Activated CD4-positive, alpha-beta T cell treated with anti-CD3 and anti-CD28 coated beads for 36 hours (primary cell): Measurements from ENCODE around the gene GDPGP1. TPM values are rescaled to one million over a fixed set of nuclear protein-coding genes. Genes with fewer than 3 reads are reported as not detected.
"Not testable (repeated sequence)": the region's sequence is repeated elsewhere in the genome, so short reads cannot be mapped to it uniquely, and the experiment has no call there.

Experiments used
- ATAC-seq: fragments of 200-7000 bp; cut with Tn5 transposase; one replicate; pipeline ENCODE4 v1.10.0; 2021; ENCODE audit warnings: mild to moderate bottlenecking, moderate library complexity
- CTCF ChIA-PET: fragments of 350-600 bp; sonication (Branson Sonifier 250); formaldehyde crosslinking; loops from one replicate; lab custom pipeline; 2021; ENCODE audit warnings: antibody characterized with exemption; lab: Charles Lee
- POLR2A ChIA-PET: fragments of 350-600 bp; sonication (Branson Sonifier 250); formaldehyde crosslinking; loops from one replicate; lab custom pipeline; 2021; ENCODE audit warnings: antibody characterized with exemption, inconsistent platforms; lab: Charles Lee
- DNase-seq: peaks from one replicate; pipeline ENCODE4 v3.0.0-alpha.2; 2020
- H3K27ac Mint-ChIP-seq: one replicate; pipeline ENCODE4 v1.8.0; 2021; ENCODE audit warnings: mixed read lengths
- H3K27me3 Mint-ChIP-seq: one replicate; pipeline ENCODE4 v1.8.0; 2021; ENCODE audit warnings: mixed read lengths
- H3K36me3 Mint-ChIP-seq: one replicate; pipeline ENCODE4 v1.8.0; 2021; ENCODE audit warnings: low read depth, mixed read lengths
- H3K4me1 Mint-ChIP-seq: one replicate; pipeline ENCODE4 v1.8.0; 2021; ENCODE audit warnings: mixed read lengths
- H3K4me3 Mint-ChIP-seq: one replicate; pipeline ENCODE4 v1.8.0; 2021; ENCODE audit warnings: mild to moderate bottlenecking, moderate library complexity, mixed read lengths
- H3K9me3 Mint-ChIP-seq: one replicate; pipeline ENCODE4 v1.8.0; 2021; ENCODE audit warnings: low read depth, mixed read lengths
- intact Hi-C, 2 experiments: fragments of 100-400 bp; cut with DNase I in 1 of 2; cut with micrococcal nuclease in 1 of 2; formaldehyde crosslinking; loops; one replicate each; pipeline versions ENCODE4 v1.14.2 to v1.15.1; 2022 to 2024; cut with DNase I, micrococcal nuclease
- total RNA-seq, 2 experiments: library from RNA; stranded (reverse); gene quantifications; one replicate each; pipeline ENCODE4 v1.2.3, GENCODE V29; 2021

GDPGP1 gene
- total RNA-seq: 1 to 10 TPM; 5.6 to 6.6 TPM

- H3K4me3 Mint-ChIP-seq: peak within 1 kb of the TSS; percentile 99
- no peaks in the 10 kb centered on the region for H3K9me3 Mint-ChIP-seq
- peak within 1 kb of the TSS; percentile 97 for H3K27ac Mint-ChIP-seq
- CTCF ChIA-PET: interaction anchor here (0.5 to 2.1 kb wide), 12 partner anchors 13 to 811 kb away, joined by 3 to 9 read pairs (median 4); partner anchors contain the start of genes NGRN, SEMA4B, TTLL13 and ZNF710
- POLR2A ChIA-PET: interaction anchor here (0.6 to 1.5 kb wide), 8 partner anchors 18 to 697 kb away, joined by 3 to 6 read pairs (median 4); partner anchors contain the start of gene SEMA4B
- H3K36me3 Mint-ChIP-seq: peaks cover 43% of the 10 kb centered on the region
- no peaks in the 10 kb centered on the region for H3K27me3 Mint-ChIP-seq
- DNase-seq (no peak), ATAC-seq (no peak)
- peaks cover 44% of the 10 kb centered on the region for H3K4me1 Mint-ChIP-seq
- intact Hi-C loops: loop anchor here (1.0 to 5.0 kb wide), 12 partner anchors 15 to 701 kb away; partner anchors contain the start of genes NGRN (in 2 of the 2), AP3S2 (in 1 of the 2), IDH2 (in 1 of the 2) and IQGAP1 (in 1 of the 2)
Observed at GRCh38 chr15:90234096-90234988, at the start of gene GDPGP1. Gene GDPGP1, plus strand, starts transcription at chr15:90234209. Its CDS starts 6,700 bp downstream, at chr15:90240909.

GRCh38 chr15:90184786-90185704 lies 49.0 kb upstream of the GDPGP1 start:
- intact Hi-C loops: loop anchor here in 1 of 2 experiments (1.0 kb wide), 3 partner anchors 16 to 48 kb away; partner anchors contain the start of genes CIB1 and SEMA4B
- H3K27me3 Mint-ChIP-seq: no peaks in the 10 kb centered on the region
- ChIA-PET POLR2A (interaction anchor here (0.6 kb wide), 1 partner anchor 12 kb away, joined by 3 read pairs; no protein-coding TSS in a partner anchor), CTCF (interaction anchor here (0.8 to 1.8 kb wide), 3 partner anchors 15 to 49 kb away, joined by 4 to 5 read pairs (median 4); partner anchors contain the start of genes CIB1 and SEMA4B)
- H3K9me3 Mint-ChIP-seq: no peaks in the 10 kb centered on the region
- ATAC-seq: peak; percentile 81
- peak overlapping the region; percentile 77 for H3K4me3 Mint-ChIP-seq
- H3K36me3 Mint-ChIP-seq: no peaks in the 10 kb centered on the region
- DNase-seq: peak; percentile 78
- peaks cover 12% of the 10 kb centered on the region for H3K4me1 Mint-ChIP-seq
- H3K27ac Mint-ChIP-seq: peak overlapping the region; percentile 64

DNA sequence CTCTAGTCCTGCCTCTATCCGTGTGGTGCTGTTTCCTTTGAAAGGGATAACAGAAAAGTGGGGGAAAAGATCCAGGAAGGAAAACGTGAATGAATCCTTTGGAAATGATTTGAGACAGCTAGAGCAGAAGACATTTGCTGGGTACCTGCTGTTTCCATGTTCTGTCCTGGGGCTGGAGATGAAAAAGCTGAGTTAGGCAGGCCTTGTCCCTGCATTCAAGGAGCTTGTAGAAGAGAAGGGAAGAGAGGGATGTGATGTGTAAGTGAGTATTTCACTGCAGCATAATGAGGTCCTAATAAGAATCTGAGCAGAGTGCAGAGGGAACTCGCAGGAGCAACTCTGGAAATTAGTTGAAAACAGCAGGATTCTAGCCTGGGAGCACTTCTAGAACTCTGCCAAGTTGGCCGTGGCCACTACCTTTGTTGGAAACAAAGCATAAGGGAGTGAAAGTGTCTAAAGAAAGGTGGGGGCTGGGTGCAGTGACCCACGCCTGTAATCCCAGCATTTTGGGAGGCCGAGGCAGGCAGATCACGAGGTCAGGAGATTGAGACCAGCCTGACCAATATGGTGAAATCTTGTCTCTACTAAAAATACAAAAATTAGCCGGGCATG lies 46.6 kb upstream of the GDPGP1 start:
- Mint-ChIP-seq H3K9me3 (no peaks in the 10 kb centered on the region), H3K4me3 (no peak overlapping the region), H3K4me1 (peaks cover 28% of the 10 kb centered on the region), H3K36me3 (no peaks in the 10 kb centered on the region), H3K27me3 (no peaks in the 10 kb centered on the region), H3K27ac (no peak overlapping the region)
- POLR2A ChIA-PET: interaction anchor here (0.6 kb wide), 1 partner anchor 232 kb away, joined by 5 read pairs; no protein-coding TSS in a partner anchor
- no peak for DNase-seq
- CTCF ChIA-PET: interaction anchor here (1.0 to 1.8 kb wide), 2 partner anchors 34 to 744 kb away, joined by 3 to 5 read pairs; no protein-coding TSS in a partner anchor
- no peak for ATAC-seq
- intact Hi-C loops: no loop called here

- ATAC-seq, H3K4me3 Mint-ChIP-seq, H3K27ac Mint-ChIP-seq, H3K36me3 Mint-ChIP-seq, H3K27me3 Mint-ChIP-seq, POLR2A ChIA-PET, CTCF ChIA-PET, DNase-seq, H3K9me3 Mint-ChIP-seq, intact Hi-C loops: not testable (repeated sequence)
- H3K4me1 Mint-ChIP-seq: peaks cover 35% of the 10 kb centered on the region
Observed at GRCh38 chr15:90188065-90188464, 45.9 kb upstream of the GDPGP1 start.

GRCh38 chr15:90188914-90189748 lies 44.9 kb upstream of the GDPGP1 start:
- Mint-ChIP-seq H3K27ac (no peak overlapping the region), H3K27me3 (no peaks in the 10 kb centered on the region), H3K4me3 (no peak overlapping the region), H3K9me3 (no peaks in the 10 kb centered on the region), H3K4me1 (peaks cover 36% of the 10 kb centered on the region), H3K36me3 (no peaks in the 10 kb centered on the region)
- POLR2A ChIA-PET: no interaction called here
- intact Hi-C loops: no loop called here
- CTCF ChIA-PET: interaction anchor here (0.6 to 0.7 kb wide), 2 partner anchors 10 to 30 kb away, joined by 3 to 4 read pairs; no protein-coding TSS in a partner anchor
- ATAC-seq (no peak), DNase-seq (no peak)

DNA sequence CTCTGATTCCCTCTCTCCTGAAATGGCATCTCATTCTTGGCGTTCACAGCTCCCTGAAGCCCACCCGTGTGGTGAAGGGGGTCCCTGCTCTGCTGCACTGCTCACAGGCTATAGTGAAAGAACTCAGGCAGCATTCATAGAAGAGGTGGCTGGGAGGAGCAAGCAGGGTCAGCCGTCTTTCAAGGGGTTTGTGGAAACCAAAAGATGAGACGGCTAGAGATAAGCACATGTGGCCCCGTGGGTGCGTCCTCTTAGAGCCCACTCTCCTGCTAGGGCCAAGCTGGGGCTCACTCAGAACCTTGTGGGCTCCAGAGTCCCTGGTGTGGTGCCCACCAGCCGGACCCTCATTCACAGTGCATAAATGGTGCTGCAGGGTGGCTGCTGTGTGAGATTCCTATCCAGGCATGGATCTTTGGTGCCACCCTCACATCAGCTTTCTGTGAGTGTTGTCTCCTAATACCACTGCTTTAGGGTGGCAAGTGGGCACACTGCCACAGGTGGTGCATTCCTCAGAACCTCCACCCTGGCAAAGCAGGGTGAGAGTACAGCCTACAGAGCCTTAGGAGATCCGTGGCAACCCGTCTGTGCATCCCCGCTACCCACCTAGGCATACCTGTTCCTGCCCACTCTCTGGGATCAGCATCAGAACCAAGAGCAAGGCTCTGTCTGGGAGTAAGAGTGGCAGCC lies 44.1 kb upstream of the GDPGP1 start:
- no peaks in the 10 kb centered on the region for H3K36me3 Mint-ChIP-seq

GRCh38 chr15:90190606-90191343 lies 43.2 kb upstream of the GDPGP1 start:
- ChIA-PET POLR2A (no interaction called here), CTCF (interaction anchor here (0.7 to 1.4 kb wide), 4 partner anchors 9 to 188 kb away, joined by 3 to 4 read pairs (median 3); no protein-coding TSS in a partner anchor)
- DNase-seq: no peak
- H3K4me1 Mint-ChIP-seq: peaks cover 30% of the 10 kb centered on the region
- no peaks in the 10 kb centered on the region for H3K27me3 Mint-ChIP-seq
- H3K4me3 Mint-ChIP-seq: no peak overlapping the region
- no peaks in the 10 kb centered on the region for H3K36me3 Mint-ChIP-seq
- no peak for ATAC-seq
- H3K9me3 Mint-ChIP-seq: no peaks in the 10 kb centered on the region
- H3K27ac Mint-ChIP-seq: no peak overlapping the region
- intact Hi-C loops: no loop called here

More for the DNA sequence above, 44.1 kb upstream of the GDPGP1 start:
- DNase-seq (no peak), ATAC-seq (no peak)
- no peak overlapping the region for H3K4me3 Mint-ChIP-seq
- H3K9me3 Mint-ChIP-seq: no peaks in the 10 kb centered on the region
- ChIA-PET CTCF (interaction anchor here (0.7 to 1.4 kb wide), 2 partner anchors 13 to 31 kb away, joined by 3 to 4 read pairs; no protein-coding TSS in a partner anchor), POLR2A (no interaction called here)
- H3K27me3 Mint-ChIP-seq: no peaks in the 10 kb centered on the region
- intact Hi-C loops: no loop called here
- peaks cover 35% of the 10 kb centered on the region for H3K4me1 Mint-ChIP-seq
- H3K27ac Mint-ChIP-seq: no peak overlapping the region

GRCh38 chr15:90191344-90191687 lies 42.7 kb upstream of the GDPGP1 start:
- intact Hi-C loops: no loop called here
- H3K9me3 Mint-ChIP-seq: no peaks in the 10 kb centered on the region
- ATAC-seq: no peak
- ChIA-PET POLR2A (interaction anchor here (1.3 kb wide), 1 partner anchor 10 kb away, joined by 5 read pairs; the partner anchor contains the start of gene SEMA4B), CTCF (interaction anchor here (0.7 to 1.4 kb wide), 3 partner anchors 10 to 187 kb away, joined by 3 to 4 read pairs (median 3); no protein-coding TSS in a partner anchor)
- H3K27ac Mint-ChIP-seq: no peak overlapping the region
- DNase-seq: no peak
- no peaks in the 10 kb centered on the region for H3K36me3 Mint-ChIP-seq
- H3K27me3 Mint-ChIP-seq: no peaks in the 10 kb centered on the region
- peaks cover 30% of the 10 kb centered on the region for H3K4me1 Mint-ChIP-seq
- H3K4me3 Mint-ChIP-seq: no peak overlapping the region
